Psoas muscle (tissue), 8 donors: ENCODE data around the gene IER2. TPM values are rescaled to one million over a fixed set of nuclear protein-coding genes. Genes with fewer than 3 reads are reported as not detected.
"Not testable (repeated sequence)": the region's sequence is repeated elsewhere in the genome, so short reads cannot be mapped to it uniquely, and the experiment has no call there.

Experiments used
- ATAC-seq, 4 donors: fragments of 200-7000 bp; cut with Tn5 transposase; one replicate each; pipeline ENCODE4 v1.9.1; 2020; ENCODE audit warnings: moderate library complexity in 3 of 4, mild to moderate bottlenecking in 2 of 4
- DNase-seq, 2 donors: peaks; one replicate each; pipeline ENCODE4 v3.0.0-alpha.2; 2020
- H3K27ac ChIP-seq: fragments of 200-600 bp; one replicate; pipeline ENCODE4 v1.8.0; 2022
- H3K27me3 ChIP-seq, 3 donors: fragments of 200-600 bp in 1 of 3; one replicate each; pipeline versions ENCODE4 v1.6.1 to v1.8.0; 2013 to 2022; ENCODE audit warnings: low read length in 2 of 3, mild to moderate bottlenecking in 2 of 3, moderate library complexity in 1 of 3; ENCODE audit not compliant: insufficient read depth in 3 of 3
- H3K36me3 ChIP-seq, 2 donors: fragments of 200-600 bp in 1 of 2; one replicate each; pipeline versions ENCODE4 v1.6.1 to v1.8.0; 2013 to 2022; ENCODE audit warnings: low read depth in 1 of 2, mild to moderate bottlenecking in 1 of 2, moderate library complexity in 1 of 2; ENCODE audit not compliant: insufficient read depth in 1 of 2
- H3K4me1 ChIP-seq: fragments of 200-600 bp; one replicate; pipeline ENCODE4 v1.8.0; 2022
- H3K4me3 ChIP-seq: fragments of 200-600 bp; one replicate; pipeline ENCODE4 v1.8.0; 2022; ENCODE audit warnings: mild to moderate bottlenecking
- H3K9me3 ChIP-seq: fragments of 200-600 bp; one replicate; pipeline ENCODE4 v1.8.0; 2022
- WGBS, 3 donors: extraction: QIAGEN DNeasy Blood & Tissue Kit; methylation state at CpG; one replicate each; pipeline versions ENCODE4 v1.1.6 to v1.1.7; 2013; 5-methylcytosine and 5-hydroxymethylcytosine counted together
- intact Hi-C, 2 donors: fragments of 100-400 bp; cut with DNase I; formaldehyde crosslinking; loops; one replicate each; pipeline versions ENCODE4 v1.11.0 to v1.14.2; 2022
- polyA plus RNA-seq, 3 donors: library from polyadenylated mRNA; stranded (reverse); fragments of 200-250 nt; gene quantifications; one replicate each; pipeline ENCODE4 v1.2.3, GENCODE V29; 2013
- total RNA-seq, 4 donors: library from RNA; stranded (reverse); fragmentation: NEBNext Ultra II Directional in 2 of 4; extraction: Animal tissue kit (Norgen Biotek cat#: 25700) in 2 of 4; gene quantifications; one replicate each; pipeline versions ENCODE4 v1.2.1 to v1.2.4, GENCODE V29; 2021 to 2023
- TF ChIP-seq, protein P1 (sequence below): fragments of 200-600 bp; IDR thresholded peaks from one replicate; pipeline ENCODE4 v1.8.0; 2022; ENCODE audit warnings: antibody characterized with exemption
- donor health status: healthy with polysubstance abuse.
- donor health status: DM: no; HTN: no; CAD: no; lungs with moderate emphysema.
- donor health status: Bipolar disorder and iron deficiency.
- donor health status: healthy.
- donor health status: DM: yes; HTN: yes; CAD: no.
- donor health status: DM: no; HTN: no; CAD: no.
- donor health status: DM: no; HTN: no; CAD: no.
- donor health status: DM: yes; HTN: yes; CAD: no.

Gene IER2
- total and polyA plus RNA-seq, 7 donors, result 12.9 to 62.7 (median 29.0) TPM

DNA sequence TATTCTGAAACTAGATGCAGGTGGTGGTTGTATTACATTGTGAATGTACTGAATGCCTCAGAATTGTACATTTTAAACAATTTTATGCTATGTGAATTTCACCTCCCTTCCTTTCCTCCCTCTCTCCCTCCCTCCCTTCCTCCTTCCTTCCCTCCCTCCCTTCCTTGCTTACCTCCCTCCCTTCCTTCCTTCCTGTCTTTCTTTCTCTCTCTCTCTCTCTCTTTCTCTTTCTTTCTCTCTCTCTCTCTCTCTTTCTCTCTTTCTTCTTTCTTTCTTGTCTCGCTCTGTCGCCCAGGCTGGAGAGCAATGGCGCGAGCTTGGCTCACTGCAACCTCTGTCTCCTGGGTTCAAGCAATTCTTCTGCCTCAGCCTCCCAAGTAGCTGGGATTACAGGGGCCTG is 37.2 kb downstream of the IER2 start:
- Histone ChIP-seq H3K27ac (no peak overlapping the region), H3K4me1 (no peaks in the 10 kb centered on the region), H3K9me3 (no peaks in the 10 kb centered on the region), H3K27me3 (no peaks in the 10 kb centered on the region), H3K36me3 (no peaks in the 10 kb centered on the region), H3K4me3 (no peak overlapping the region)
- ATAC-seq, result no peak
- intact Hi-C loops, result no loop called here
- DNase-seq, result no peak
- TF ChIP-seq, protein P1, sequence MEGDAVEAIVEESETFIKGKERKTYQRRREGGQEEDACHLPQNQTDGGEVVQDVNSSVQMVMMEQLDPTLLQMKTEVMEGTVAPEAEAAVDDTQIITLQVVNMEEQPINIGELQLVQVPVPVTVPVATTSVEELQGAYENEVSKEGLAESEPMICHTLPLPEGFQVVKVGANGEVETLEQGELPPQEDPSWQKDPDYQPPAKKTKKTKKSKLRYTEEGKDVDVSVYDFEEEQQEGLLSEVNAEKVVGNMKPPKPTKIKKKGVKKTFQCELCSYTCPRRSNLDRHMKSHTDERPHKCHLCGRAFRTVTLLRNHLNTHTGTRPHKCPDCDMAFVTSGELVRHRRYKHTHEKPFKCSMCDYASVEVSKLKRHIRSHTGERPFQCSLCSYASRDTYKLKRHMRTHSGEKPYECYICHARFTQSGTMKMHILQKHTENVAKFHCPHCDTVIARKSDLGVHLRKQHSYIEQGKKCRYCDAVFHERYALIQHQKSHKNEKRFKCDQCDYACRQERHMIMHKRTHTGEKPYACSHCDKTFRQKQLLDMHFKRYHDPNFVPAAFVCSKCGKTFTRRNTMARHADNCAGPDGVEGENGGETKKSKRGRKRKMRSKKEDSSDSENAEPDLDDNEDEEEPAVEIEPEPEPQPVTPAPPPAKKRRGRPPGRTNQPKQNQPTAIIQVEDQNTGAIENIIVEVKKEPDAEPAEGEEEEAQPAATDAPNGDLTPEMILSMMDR, result no peak
- WGBS, 3 donors, result 91 to 96% (median 92%) methylated on average over 4 of the region's 4 CpGs

DNA sequence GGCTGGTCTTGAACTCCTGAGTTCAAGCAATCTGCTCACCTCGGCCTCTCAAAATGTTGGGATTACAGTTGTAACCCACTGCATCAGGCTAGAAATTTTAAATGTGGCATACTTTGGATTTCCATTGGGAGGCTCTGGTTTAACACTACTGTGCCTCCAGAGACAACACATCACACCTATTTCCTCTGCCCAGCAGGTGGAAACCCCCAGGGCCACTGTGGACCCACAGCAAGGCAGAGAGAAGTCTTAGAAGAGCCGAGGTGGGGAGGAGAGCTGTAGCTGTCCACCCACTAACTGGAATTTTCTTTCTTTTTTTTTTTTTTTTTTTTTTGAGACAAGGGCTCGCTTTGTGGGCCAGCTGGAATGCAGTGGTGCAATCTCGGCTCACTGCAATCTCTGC is 39.4 kb downstream of the IER2 start:
- DNase-seq (no peak), ATAC-seq (no peak)
- Histone ChIP-seq H3K36me3 (no peaks in the 10 kb centered on the region), H3K27ac (no peak overlapping the region), H3K4me1 (no peaks in the 10 kb centered on the region), H3K27me3 (no peaks in the 10 kb centered on the region), H3K9me3 (no peaks in the 10 kb centered on the region), H3K4me3 (no peak overlapping the region)
- intact Hi-C loops, result no loop called here
- TF ChIP-seq, protein P1, result no peak
- 52 to 71% (median 66%) methylated on average over 4 of the region's 4 CpGs for WGBS, 3 donors

DNA sequence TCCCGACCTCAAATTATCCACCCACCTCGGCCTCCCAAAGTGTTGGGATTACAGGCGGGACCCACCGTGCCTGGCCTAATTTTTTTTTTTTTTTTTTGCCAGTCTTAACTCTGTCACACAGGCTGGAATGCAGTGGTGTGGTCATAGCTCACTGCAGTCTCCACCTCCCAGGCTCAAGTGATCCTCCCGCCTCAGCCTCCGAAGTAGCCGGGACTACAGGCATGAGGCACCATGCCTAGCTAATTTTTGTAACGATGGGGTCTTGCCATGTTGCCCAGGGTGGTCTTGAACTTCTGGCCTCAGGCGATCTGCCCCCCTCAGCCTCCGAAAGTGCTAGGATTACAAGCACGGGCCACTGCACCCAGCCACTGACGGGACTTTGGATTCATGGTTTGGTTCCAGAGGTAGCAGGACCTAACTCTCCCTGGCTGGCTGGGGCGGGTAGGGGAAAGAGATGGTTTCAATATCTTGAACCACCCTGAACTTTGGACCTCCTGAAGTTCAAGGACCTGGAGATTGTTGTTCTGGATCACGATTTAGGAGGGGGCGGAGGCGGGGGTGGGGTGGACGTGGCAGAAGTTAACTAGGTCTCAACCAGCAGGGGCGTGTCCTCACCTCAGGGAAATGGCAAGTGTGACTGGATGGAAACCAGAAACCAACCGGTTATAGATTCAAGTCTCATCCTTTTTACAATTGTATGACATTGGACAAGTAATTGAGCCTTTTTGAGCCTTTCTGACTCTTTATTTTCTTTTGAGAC is 40.8 kb downstream of the IER2 start:
- Histone ChIP-seq H3K27ac (no peak overlapping the region), H3K36me3 (no peaks in the 10 kb centered on the region), H3K4me1 (no peaks in the 10 kb centered on the region), H3K4me3 (no peak overlapping the region), H3K27me3 (no peaks in the 10 kb centered on the region), H3K9me3 (no peaks in the 10 kb centered on the region)
- WGBS, 3 donors, result 75 to 82% (median 76%) methylated on average over 19 of the region's 19 CpGs
- ATAC-seq (no peak), DNase-seq (no peak)
- intact Hi-C loops, result no loop called here
- TF ChIP-seq, protein P1, result no peak

DNA sequence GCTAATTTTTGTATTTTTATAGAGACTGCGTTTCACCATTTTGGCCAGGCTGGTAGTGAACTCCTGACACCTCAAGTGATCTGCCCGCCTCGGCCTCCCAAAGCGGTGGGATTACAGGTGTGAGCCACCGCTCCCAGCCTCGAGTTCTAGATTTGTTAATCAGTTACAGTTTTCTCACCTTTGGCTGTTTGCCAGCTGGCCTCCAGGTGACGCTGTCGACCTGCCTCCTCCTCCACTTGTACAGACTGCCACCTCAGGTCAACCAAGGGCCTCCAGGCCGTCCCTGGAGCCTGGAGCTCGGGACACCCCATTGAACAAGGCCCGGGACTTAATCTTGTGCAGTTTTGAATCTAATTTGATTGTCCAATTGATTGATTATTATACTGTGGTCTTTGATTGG is 45.5 kb downstream of the IER2 start:
- no peaks in the 10 kb centered on the region for H3K4me1 ChIP-seq
- H3K9me3 ChIP-seq, result no peaks in the 10 kb centered on the region
- no peaks in the 10 kb centered on the region for H3K36me3 ChIP-seq
- H3K4me3 ChIP-seq, result no peak overlapping the region
- no peaks in the 10 kb centered on the region for H3K27me3 ChIP-seq
- DNase-seq (no peak), ATAC-seq (no peak)
- TF ChIP-seq, protein P1, result no peak
- intact Hi-C loops, result loop anchor here in 1 of 2 donors (2.0 kb wide), 1 partner anchor 67 kb away; no protein-coding TSS in a partner anchor
- WGBS, 3 donors, result 68 to 70% (median 68%) methylated on average over 11 of the region's 11 CpGs
- no peak overlapping the region for H3K27ac ChIP-seq

DNA sequence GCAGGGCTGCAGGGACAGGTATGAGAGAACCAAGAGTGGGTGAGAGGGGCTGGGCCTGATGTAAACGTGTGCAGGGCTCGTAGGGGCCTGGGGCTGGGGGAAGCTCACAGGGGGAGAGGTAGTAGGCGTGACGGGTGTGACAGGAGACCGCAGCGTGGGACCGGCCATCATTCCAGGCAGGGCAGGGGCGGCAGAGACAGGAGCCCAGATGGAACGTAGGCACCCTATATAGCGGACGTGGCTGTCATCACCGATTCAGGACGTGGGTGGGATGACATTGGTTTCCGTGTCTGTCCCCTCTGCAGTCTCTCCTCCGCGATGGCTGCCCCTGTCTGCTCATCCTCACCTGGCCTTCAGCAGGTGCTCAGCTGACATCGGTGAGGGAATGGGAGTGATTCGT is 48.4 kb downstream of the IER2 start:
- H3K4me3 ChIP-seq, result no peak overlapping the region
- 70 to 80% (median 78%) methylated on average over 18 of the region's 18 CpGs for WGBS, 3 donors
- no peaks in the 10 kb centered on the region for H3K27me3 ChIP-seq
- DNase-seq (no peak), ATAC-seq (no peak)
- TF ChIP-seq, protein P1, result no peak
- no peaks in the 10 kb centered on the region for H3K9me3 ChIP-seq
- H3K27ac ChIP-seq, result no peak overlapping the region
- no peaks in the 10 kb centered on the region for H3K4me1 ChIP-seq
- H3K36me3 ChIP-seq, result no peaks in the 10 kb centered on the region
- intact Hi-C loops, result no loop called here

DNA sequence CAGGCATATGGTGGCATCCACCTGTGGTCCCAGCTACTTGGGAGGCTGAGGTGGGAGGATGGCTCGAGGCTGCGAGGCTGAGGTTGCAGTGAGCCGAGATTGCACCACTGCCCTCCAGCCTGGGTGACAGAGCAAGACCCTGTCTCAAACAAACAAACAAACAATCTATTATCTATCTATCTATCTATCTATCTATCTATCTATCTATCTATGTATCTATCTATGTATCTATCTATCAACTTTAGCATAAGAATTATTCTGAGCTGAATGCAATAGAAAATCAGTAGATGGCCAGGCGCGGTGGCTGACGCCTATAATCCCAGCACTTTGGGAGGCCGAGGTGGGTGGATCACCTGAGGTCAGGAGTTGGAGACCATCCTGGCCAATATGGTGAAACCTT is 51.9 kb downstream of the IER2 start:
- H3K27ac ChIP-seq, H3K4me1 ChIP-seq, H3K36me3 ChIP-seq, ATAC-seq, intact Hi-C loops, H3K9me3 ChIP-seq, DNase-seq, H3K4me3 ChIP-seq, H3K27me3 ChIP-seq: not testable (repeated sequence)
- 92 to 94% (median 93%) methylated on average over 7 of the region's 7 CpGs for WGBS, 3 donors
